WI38 (cell line): ENCODE measurements around the gene QSOX1.

Source experiments
- H3K4me3 ChIP-seq: 2 replicates; pipeline ENCODE4 v1.5.1; 2011; ENCODE audit warnings: low read depth, mild to moderate bottlenecking, control low read depth, low read length
- TF ChIP-seq, protein P1 (sequence below): IDR thresholded peaks from 2 replicates; pipeline ENCODE4 v1.5.1; 2012; ENCODE audit warnings: low read depth, mild to moderate bottlenecking, control low read depth, low read length

The QSOX1 gene

DNA sequence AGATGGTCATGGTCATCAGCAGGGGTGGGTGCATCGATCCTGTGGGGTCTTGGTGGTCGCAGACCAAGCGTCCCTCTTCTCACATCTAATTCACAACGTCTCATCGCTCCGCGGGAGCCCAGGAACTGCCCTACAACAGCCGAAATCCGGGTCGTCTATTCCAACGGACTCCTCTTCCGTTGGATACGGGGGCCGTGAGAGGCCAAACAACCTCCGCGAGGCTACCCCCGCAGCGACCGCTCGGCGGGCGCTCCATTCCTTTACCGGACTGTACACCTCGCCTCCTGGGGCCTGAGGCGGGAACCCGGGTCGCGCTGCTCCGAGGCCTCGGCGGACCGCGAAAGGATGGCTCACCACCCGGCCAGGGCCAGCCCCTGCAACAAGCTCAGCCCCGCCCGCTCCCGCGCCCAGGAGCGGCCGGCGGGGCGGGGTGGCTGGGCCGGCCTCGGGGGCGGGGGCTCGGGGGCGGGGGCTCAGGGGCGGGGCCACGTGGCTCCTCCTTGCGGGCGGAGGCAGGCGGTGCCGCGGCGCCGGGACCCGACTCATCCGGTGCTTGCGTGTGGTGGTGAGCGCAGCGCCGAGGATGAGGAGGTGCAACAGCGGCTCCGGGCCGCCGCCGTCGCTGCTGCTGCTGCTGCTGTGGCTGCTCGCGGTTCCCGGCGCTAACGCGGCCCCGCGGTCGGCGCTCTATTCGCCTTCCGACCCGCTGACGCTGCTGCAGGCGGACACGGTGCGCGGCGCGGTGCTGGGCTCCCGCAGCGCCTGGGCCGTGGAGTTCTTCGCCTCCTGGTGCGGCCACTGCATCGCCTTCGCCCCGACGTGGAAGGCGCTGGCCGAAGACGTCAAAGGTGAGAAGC is at the start of gene QSOX1:
Gene QSOX1, plus strand, starts transcription at position 545 of the 857 bp plus-strand sequence. Its CDS starts 39 bp downstream, at position 584.
- TF ChIP-seq, protein P1, sequence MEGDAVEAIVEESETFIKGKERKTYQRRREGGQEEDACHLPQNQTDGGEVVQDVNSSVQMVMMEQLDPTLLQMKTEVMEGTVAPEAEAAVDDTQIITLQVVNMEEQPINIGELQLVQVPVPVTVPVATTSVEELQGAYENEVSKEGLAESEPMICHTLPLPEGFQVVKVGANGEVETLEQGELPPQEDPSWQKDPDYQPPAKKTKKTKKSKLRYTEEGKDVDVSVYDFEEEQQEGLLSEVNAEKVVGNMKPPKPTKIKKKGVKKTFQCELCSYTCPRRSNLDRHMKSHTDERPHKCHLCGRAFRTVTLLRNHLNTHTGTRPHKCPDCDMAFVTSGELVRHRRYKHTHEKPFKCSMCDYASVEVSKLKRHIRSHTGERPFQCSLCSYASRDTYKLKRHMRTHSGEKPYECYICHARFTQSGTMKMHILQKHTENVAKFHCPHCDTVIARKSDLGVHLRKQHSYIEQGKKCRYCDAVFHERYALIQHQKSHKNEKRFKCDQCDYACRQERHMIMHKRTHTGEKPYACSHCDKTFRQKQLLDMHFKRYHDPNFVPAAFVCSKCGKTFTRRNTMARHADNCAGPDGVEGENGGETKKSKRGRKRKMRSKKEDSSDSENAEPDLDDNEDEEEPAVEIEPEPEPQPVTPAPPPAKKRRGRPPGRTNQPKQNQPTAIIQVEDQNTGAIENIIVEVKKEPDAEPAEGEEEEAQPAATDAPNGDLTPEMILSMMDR: no peak
- peak within 1 kb of the TSS; percentile 97 for H3K4me3 ChIP-seq

DNA sequence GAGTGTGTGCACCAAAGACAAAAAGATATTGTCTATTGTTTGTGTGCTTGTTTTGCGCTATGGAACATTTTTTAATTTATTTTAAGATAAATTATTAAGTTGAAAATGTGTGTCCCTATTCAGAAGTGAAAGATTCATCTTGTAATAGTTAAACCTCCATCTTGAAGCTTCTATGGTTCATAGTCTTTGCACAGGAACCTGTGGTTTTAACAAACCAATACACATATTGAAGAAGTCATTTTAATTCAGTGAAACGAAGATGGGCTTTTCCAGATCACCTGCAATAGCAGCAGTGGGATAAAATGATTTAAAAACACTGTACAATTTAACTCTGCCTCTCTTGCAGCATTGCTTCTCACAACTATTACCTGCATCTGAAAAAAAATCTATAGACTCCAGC is 42.6 kb upstream of the QSOX1 start:
- TF ChIP-seq, protein P1: no peak
- no peak overlapping the region for H3K4me3 ChIP-seq

DNA sequence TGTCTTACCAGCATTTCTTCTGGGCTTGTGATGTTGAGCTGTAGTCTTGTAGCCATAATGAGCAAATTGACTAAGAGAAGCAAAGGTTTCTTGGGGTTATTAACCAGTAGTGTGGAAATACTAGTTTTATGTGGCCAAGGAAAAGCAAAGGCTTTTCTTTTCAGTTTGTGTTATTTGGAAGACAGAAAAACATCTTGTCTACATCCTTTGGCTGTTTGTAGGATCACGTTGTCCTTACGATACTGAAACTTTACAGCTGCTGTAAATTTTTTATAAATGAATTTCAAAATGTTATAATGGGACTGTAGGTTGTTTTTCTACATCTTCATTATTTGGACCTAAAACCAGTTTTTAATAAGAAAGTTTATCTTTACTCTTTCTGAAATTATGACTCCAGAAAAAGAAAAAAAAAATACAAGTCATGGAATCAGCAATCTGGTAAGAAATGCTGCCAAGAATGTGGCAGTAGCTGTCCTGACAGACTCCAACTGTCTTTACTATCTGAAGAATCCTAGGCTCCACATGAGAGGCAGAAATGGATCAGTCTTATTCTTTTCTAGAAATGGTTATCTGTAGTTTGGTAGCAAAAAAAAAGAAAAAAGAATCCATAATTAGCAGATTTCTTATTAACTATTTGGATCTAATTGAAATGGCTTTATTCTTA is 41.6 kb upstream of the QSOX1 start:
- TF ChIP-seq, protein P1: no peak
- H3K4me3 ChIP-seq: no peak overlapping the region

GRCh38 chr1:180114396-180114945 is 40.2 kb upstream of the QSOX1 start:
- TF ChIP-seq, protein P1: no peak
- H3K4me3 ChIP-seq: no peak overlapping the region

- H3K4me3 ChIP-seq: no peak overlapping the region
- TF ChIP-seq, protein P1: no peak
Observed at GRCh38 chr1:180116964-180117763, 37.5 kb upstream of the QSOX1 start.

DNA sequence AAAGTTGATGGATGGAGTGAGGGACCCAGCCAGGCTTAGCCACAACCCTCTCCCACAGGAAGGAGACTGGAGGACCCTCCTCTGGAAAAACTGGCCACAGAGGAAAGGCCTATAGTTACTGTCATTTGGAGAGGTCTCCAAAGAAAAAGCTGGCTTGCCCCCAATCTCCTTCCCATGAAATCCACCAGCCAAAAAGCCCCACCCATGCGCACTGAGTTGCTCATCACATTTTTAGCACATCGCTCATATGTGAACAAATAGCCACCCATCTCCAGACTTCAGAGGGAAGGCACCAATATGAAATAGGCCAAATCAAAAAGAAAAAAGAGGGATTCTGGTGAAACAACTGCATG is 36.9 kb upstream of the QSOX1 start:
- no peak overlapping the region for H3K4me3 ChIP-seq
- TF ChIP-seq, protein P1: no peak
